Panc1 (cell line): ENCODE measurements around the gene RNF213. TPM values are rescaled to one million over a fixed set of nuclear protein-coding genes. Genes with fewer than 3 reads are reported as not detected.

Source experiments
- ATAC-seq: fragments of 200-7000 bp; cut with Tn5 transposase; 2 replicates; pipeline ENCODE4 v1.9.1; 2020; ENCODE audit warnings: mild to moderate bottlenecking, moderate library complexity
- BruUV-seq: library from RNA; stranded (reverse); fragments of 400-500 nt; replicated peaks from 2 replicates; lab custom pipeline; 2021; lab: Mats Ljungman, UMichigan
- CTCF ChIA-PET: fragments of 300-600 bp; sonication (Branson Sonifier 250); formaldehyde crosslinking; loops from one replicate; lab custom pipeline; 2022; ENCODE audit warnings: antibody characterized with exemption; lab: Charles Lee
- POLR2A ChIA-PET: fragments of 300-600 bp; sonication (Branson Sonifier 250); formaldehyde crosslinking; loops from one replicate; lab custom pipeline; 2022; ENCODE audit warnings: antibody characterized with exemption; lab: Charles Lee
- DNase-seq: peaks from one replicate; pipeline ENCODE4 v3.0.0-alpha.2; 2010; ENCODE audit warnings: low read depth, low spot score
- H3K27ac ChIP-seq: 2 replicates; pipeline ENCODE4 v1.5.1; 2011; ENCODE audit warnings: mild to moderate bottlenecking, low read length, inconsistent platforms
- H3K27me3 ChIP-seq: fragments of 200-500 bp; sonication (Bioruptor generic); 2 replicates; pipeline ENCODE4 v1.6.0; 2014; ENCODE audit warnings: low read length, inconsistent platforms; ENCODE audit not compliant: control insufficient read depth, insufficient read depth
- H3K36me3 ChIP-seq: fragments of 200-500 bp; sonication (Bioruptor generic); 2 replicates; pipeline ENCODE4 v1.5.1; 2014; ENCODE audit warnings: inconsistent platforms, mild to moderate bottlenecking, low read length, moderate library complexity; ENCODE audit not compliant: control insufficient read depth, insufficient read depth
- H3K4me1 ChIP-seq: 2 replicates; pipeline ENCODE4 v1.5.1; 2011; ENCODE audit warnings: inconsistent platforms, mild to moderate bottlenecking, low read length, moderate library complexity; ENCODE audit not compliant: control insufficient read depth, insufficient read depth
- H3K4me3 ChIP-seq, 2 experiments: 2 replicates each; pipeline ENCODE4 v1.5.1; 2011 to 2012; ENCODE audit warnings: low read depth in 2 of 2, low read length in 2 of 2, mild to moderate bottlenecking in 2 of 2, inconsistent platforms in 1 of 2, moderate library complexity in 1 of 2
- H3K9me3 ChIP-seq: fragments of 200-500 bp; sonication (Bioruptor generic); 2 replicates; pipeline ENCODE4 v1.5.1; 2014; ENCODE audit warnings: low read depth, mild to moderate bottlenecking, inconsistent platforms, low read length, moderate library complexity; ENCODE audit not compliant: control insufficient read depth, insufficient read depth
- CTCF ChIP-seq: fragments of 450-650 bp; IDR thresholded peaks from 2 replicates; pipeline ENCODE4 v1.5.1; 2017; ENCODE audit warnings: mild to moderate bottlenecking
- POLR2AphosphoS5 ChIP-seq: IDR thresholded peaks from 2 replicates; pipeline ENCODE4 v1.6.1; 2012; ENCODE audit warnings: mild to moderate bottlenecking, low read depth, low read length, moderate library complexity
- REST ChIP-seq, 2 experiments: IDR thresholded peaks; 2 replicates each; pipeline ENCODE4 v1.6.1; 2011 to 2012; ENCODE audit warnings: low read depth in 2 of 2, control low read depth in 1 of 2, low read length in 1 of 2, mild to moderate bottlenecking in 1 of 2, moderate library complexity in 1 of 2; ENCODE audit not compliant: insufficient read depth in 1 of 2
- SIN3A ChIP-seq: IDR thresholded peaks from 2 replicates; pipeline ENCODE4 v1.6.1; 2012; ENCODE audit warnings: low read depth, mild to moderate bottlenecking, low read length, moderate library complexity, borderline replicate concordance; ENCODE audit not compliant: insufficient read depth
- TCF7L2 ChIP-seq: IDR thresholded peaks from 2 replicates; pipeline ENCODE4 v1.6.1; 2011; ENCODE audit warnings: mild to moderate bottlenecking, low read depth, low read length, inconsistent platforms
- in situ Hi-C: cut with HindIII; loops from 2 replicates; pipeline ENCODE4 v1.10.0; 2016; ENCODE audit warnings: low sequenced_read_pairs, low pct_unique_long_range_greater_than_20kb
- intact Hi-C: fragments of 100-400 bp; cut with micrococcal nuclease; formaldehyde crosslinking; loops from one replicate; pipeline ENCODE4 v1.10.0; 2022; ENCODE audit not compliant: unreplicated experiment
- total RNA-seq: library from RNA; stranded (reverse); gene quantifications from one replicate; pipeline ENCODE4 v1.2.1, GENCODE V29; 2021; ENCODE audit not compliant: unreplicated experiment

The RNF213 gene
- total RNA-seq, 1 experiment from 2014 or later: 230 TPM

GRCh38 chr17:80427366-80428282, 167.0 kb downstream of the RNF213 start:
- Histone ChIP-seq H3K4me3 (no peak overlapping the region), H3K36me3 (no peaks in the 10 kb centered on the region), H3K27me3 (no peaks in the 10 kb centered on the region), H3K4me1 (no peaks in the 10 kb centered on the region), H3K27ac (no peak overlapping the region), H3K9me3 (no peaks in the 10 kb centered on the region)
- intact Hi-C loops (loop anchor here (2.0 to 5.0 kb wide), 2 partner anchors 147 to 555 kb away; no protein-coding TSS in a partner anchor), in situ Hi-C loops (no loop called here)
- ATAC-seq: no peak; the same call in 1 of the 2 replicates
- DNase-seq: no peak
- no TSS peak for BruUV-seq
- TF ChIP-seq REST (IDR thresholded peaks at IDR 0.05; ENCODE audit: insufficient read depth in 1 of 2, low read depth in 2 of 2, low read length in 1 of 2) (no peak), TCF7L2 (no peak), SIN3A (no peak), POLR2AphosphoS5 (no peak), CTCF (no peak)
- POLR2A ChIA-PET: interaction anchor here (0.5 to 0.6 kb wide), 2 partner anchors 184 to 548 kb away, joined by 3 read pairs; no protein-coding TSS in a partner anchor
- CTCF ChIA-PET: interaction anchor here (0.5 to 1.7 kb wide), 6 partner anchors 38 to 544 kb away, joined by 3 to 5 read pairs (median 3); no protein-coding TSS in a partner anchor

- H3K9me3 ChIP-seq: no peaks in the 10 kb centered on the region
- ChIA-PET POLR2A (interaction anchor here (0.6 kb wide), 1 partner anchor 547 kb away, joined by 3 read pairs; no protein-coding TSS in a partner anchor), CTCF (no interaction called here)
- ATAC-seq (no peak), DNase-seq (no peak)
- BruUV-seq: no TSS peak
- H3K4me3 ChIP-seq: no peak overlapping the region
- no peak overlapping the region for H3K27ac ChIP-seq
- H3K36me3 ChIP-seq: no peaks in the 10 kb centered on the region
- intact Hi-C loops: loop anchor here (5.0 kb wide), 1 partner anchor 554 kb away; no protein-coding TSS in a partner anchor
- in situ Hi-C loops: no loop called here
- TF ChIP-seq CTCF: no peak
- no peak for TF ChIP-seq TCF7L2
- TF ChIP-seq SIN3A: no peak
- TF ChIP-seq REST (IDR thresholded peaks at IDR 0.05; ENCODE audit: insufficient read depth in 1 of 2, low read depth in 2 of 2, low read length in 1 of 2): no peak
- no peak for TF ChIP-seq POLR2AphosphoS5
- H3K4me1 ChIP-seq: no peaks in the 10 kb centered on the region
- H3K27me3 ChIP-seq: no peaks in the 10 kb centered on the region
Observed at GRCh38 chr17:80428363-80428762, 167.7 kb downstream of the RNF213 start.
